HUES6 (cell line): Measurements from ENCODE around the gene FYB2.

Experiments used
- H3K27ac ChIP-seq: 2 replicates; pipeline ENCODE4 v1.7.0; 2013; ENCODE audit warnings: low read depth, mild to moderate bottlenecking, low read length, inconsistent platforms
- H3K27me3 ChIP-seq: 2 replicates; pipeline ENCODE4 v1.6.1; 2013; ENCODE audit warnings: low read length; ENCODE audit not compliant: control insufficient read depth, insufficient read depth
- H3K36me3 ChIP-seq: 2 replicates; pipeline ENCODE4 v1.6.1; 2013; ENCODE audit warnings: low read length; ENCODE audit not compliant: control insufficient read depth, insufficient read depth
- H3K4me1 ChIP-seq: 2 replicates; pipeline ENCODE4 v1.6.1; 2013; ENCODE audit warnings: low read length; ENCODE audit not compliant: control insufficient read depth, insufficient read depth
- H3K4me3 ChIP-seq: 2 replicates; pipeline ENCODE4 v1.5.1; 2013; ENCODE audit warnings: low read depth, low read length
- H3K9ac ChIP-seq: one replicate; pipeline ENCODE4 v1.6.1; 2013; ENCODE audit warnings: mild to moderate bottlenecking, low read length
- H3K9me3 ChIP-seq: 2 replicates; pipeline ENCODE4 v1.6.1; 2013; ENCODE audit warnings: low read depth, low read length; ENCODE audit not compliant: control insufficient read depth, insufficient read depth

The FYB2 gene

GRCh38 chr1:56834137-56834900 lies 15.1 kb upstream of the FYB2 start:
- Histone ChIP-seq H3K4me1 (peaks cover 4% of the 10 kb centered on the region), H3K4me3 (no peak overlapping the region), H3K36me3 (no peaks in the 10 kb centered on the region), H3K27me3 (no peaks in the 10 kb centered on the region), H3K9me3 (peaks cover 2% of the 10 kb centered on the region; the same call in 1 of the 2 replicates), H3K27ac (no peak overlapping the region), H3K9ac (no peak overlapping the region)

DNA sequence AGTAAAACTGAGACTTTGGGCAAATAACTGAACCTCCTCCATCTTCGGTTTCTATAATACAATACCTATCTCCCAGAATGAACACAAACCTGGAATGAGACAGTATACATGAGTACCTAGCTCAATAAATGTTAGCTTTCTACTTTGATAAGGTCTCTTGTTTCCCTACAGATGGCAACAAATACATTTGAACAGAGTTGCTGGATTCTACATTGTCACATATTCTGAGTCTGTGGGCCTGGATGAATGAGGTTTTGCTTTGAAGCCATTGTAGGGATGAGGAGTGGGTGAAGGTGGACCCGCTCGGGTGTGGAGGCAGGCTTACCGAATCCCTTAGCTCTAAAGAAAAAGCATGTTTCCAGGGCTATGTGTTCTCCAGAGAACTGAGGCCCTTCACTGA lies 13.9 kb upstream of the FYB2 start:
- Histone ChIP-seq H3K9ac (no peak overlapping the region), H3K27me3 (no peaks in the 10 kb centered on the region), H3K9me3 (no peaks in the 10 kb centered on the region), H3K4me1 (peaks cover 4% of the 10 kb centered on the region), H3K27ac (no peak overlapping the region), H3K4me3 (no peak overlapping the region), H3K36me3 (no peaks in the 10 kb centered on the region)

DNA sequence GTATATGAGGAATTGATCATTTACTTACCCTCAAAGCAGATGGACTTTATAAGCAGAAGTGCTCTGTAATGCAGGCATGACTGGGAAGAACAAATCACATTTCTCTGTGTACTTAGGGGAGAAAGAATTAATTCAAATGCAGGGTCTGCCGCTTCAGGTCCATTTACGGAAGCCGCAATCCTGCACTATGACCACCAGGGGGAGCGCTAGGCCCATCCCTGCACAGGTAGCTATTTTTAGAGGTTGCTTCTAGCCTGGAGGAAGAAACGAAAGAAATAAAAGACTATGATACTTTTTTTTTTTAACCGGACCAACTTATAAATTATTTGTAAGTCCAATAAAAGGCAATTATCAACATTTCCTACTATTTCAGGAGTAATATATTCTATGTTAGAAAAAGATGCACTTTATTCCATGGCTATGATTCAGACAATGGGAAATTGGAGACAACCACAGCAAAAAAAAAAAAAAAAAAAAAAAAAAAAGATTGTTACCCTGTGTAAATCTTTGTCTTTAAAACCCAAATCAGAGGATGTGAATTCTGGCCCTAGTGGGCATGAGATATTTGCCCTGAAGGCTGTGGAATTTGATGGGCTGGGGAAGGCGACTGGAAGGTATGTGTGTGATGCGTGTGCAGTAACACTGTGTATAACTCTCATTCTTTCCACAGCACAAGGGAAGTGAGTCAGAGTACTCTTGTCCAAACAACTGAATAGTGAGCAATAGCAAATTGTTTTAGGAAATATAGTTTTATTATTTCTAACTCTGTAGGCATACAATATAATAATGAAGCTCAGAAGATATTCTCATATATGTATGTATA lies 12.9 kb upstream of the FYB2 start:
- H3K9ac ChIP-seq: no peak overlapping the region
- no peak overlapping the region for H3K4me3 ChIP-seq
- no peak overlapping the region for H3K27ac ChIP-seq
- no peaks in the 10 kb centered on the region for H3K9me3 ChIP-seq
- H3K4me1 ChIP-seq: no peaks in the 10 kb centered on the region
- no peaks in the 10 kb centered on the region for H3K36me3 ChIP-seq
- H3K27me3 ChIP-seq: no peaks in the 10 kb centered on the region

GRCh38 chr1:56830052-56830451 lies 10.8 kb upstream of the FYB2 start:
- Histone ChIP-seq H3K27me3 (no peaks in the 10 kb centered on the region), H3K9me3 (no peaks in the 10 kb centered on the region), H3K27ac (no peak overlapping the region), H3K36me3 (no peaks in the 10 kb centered on the region), H3K9ac (no peak overlapping the region), H3K4me3 (no peak overlapping the region), H3K4me1 (no peaks in the 10 kb centered on the region)

- no peak overlapping the region for H3K9ac ChIP-seq
- H3K4me1 ChIP-seq: no peaks in the 10 kb centered on the region
These were observed 8.5 kb upstream of the FYB2 start for GRCh38 chr1:56827711-56828110.

GRCh38 chr1:56825436-56825835 lies 6.2 kb upstream of the FYB2 start:
- Histone ChIP-seq H3K4me3 (no peak overlapping the region), H3K9me3 (no peaks in the 10 kb centered on the region), H3K27me3 (peaks cover 3% of the 10 kb centered on the region; the same call in 1 of the 2 replicates), H3K27ac (no peak overlapping the region), H3K4me1 (peaks cover 10% of the 10 kb centered on the region), H3K9ac (no peak overlapping the region), H3K36me3 (no peaks in the 10 kb centered on the region)

More at GRCh38 chr1:56827711-56828110, 8.5 kb upstream of the FYB2 start:
- H3K36me3 ChIP-seq: no peaks in the 10 kb centered on the region
- no peak overlapping the region for H3K27ac ChIP-seq
- H3K27me3 ChIP-seq: 0 out of 2 replicates have a peak, but pooled peaks cover 3% of the 10 kb centered on the region
- no peak overlapping the region for H3K4me3 ChIP-seq
- no peaks in the 10 kb centered on the region for H3K9me3 ChIP-seq

- Histone ChIP-seq H3K9me3 (no peaks in the 10 kb centered on the region), H3K4me3 (no peak overlapping the region), H3K9ac (no peak overlapping the region), H3K27me3 (peaks cover 3% of the 10 kb centered on the region; the same call in 1 of the 2 replicates), H3K4me1 (peaks cover 15% of the 10 kb centered on the region), H3K36me3 (no peaks in the 10 kb centered on the region), H3K27ac (no peak overlapping the region)
These were observed 5.7 kb upstream of the FYB2 start for GRCh38 chr1:56824938-56825337.

- peaks cover 21% of the 10 kb centered on the region for H3K4me1 ChIP-seq
- no peaks in the 10 kb centered on the region for H3K9me3 ChIP-seq
- no peaks in the 10 kb centered on the region for H3K36me3 ChIP-seq
- no peak overlapping the region for H3K27ac ChIP-seq
- H3K4me3 ChIP-seq: no peak overlapping the region
- H3K27me3 ChIP-seq: peaks cover 3% of the 10 kb centered on the region; the same call in 1 of the 2 replicates
- H3K9ac ChIP-seq: no peak overlapping the region
These were observed 5.1 kb upstream of the FYB2 start for GRCh38 chr1:56824271-56824670.

DNA sequence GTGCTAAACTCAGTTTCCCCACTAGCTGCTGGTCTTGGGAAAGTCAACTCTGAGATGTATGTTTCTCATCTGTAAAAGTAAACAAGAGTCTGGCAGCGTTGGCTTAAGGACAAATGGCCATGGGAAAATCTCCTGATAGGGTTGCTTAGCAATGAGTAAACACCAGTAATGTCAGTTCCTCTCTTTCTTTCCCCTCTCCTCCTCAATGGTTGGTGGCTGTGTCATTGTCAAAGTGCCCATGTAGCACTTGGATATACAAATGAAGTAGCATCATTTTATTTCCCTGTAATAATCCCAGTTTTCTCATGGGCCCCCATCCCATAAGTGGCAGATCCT lies 2.2 kb upstream of the FYB2 start:
- H3K9me3 ChIP-seq: no peaks in the 10 kb centered on the region
- H3K9ac ChIP-seq: no peak overlapping the region
- H3K27ac ChIP-seq: no peak overlapping the region
- peaks cover 3% of the 10 kb centered on the region; the same call in 1 of the 2 replicates for H3K27me3 ChIP-seq
- H3K4me1 ChIP-seq: peaks cover 33% of the 10 kb centered on the region
- H3K4me3 ChIP-seq: peak overlapping the region; percentile 19; the same call in 1 of the 2 replicates
- no peaks in the 10 kb centered on the region for H3K36me3 ChIP-seq

- Histone ChIP-seq H3K4me1 (peaks cover 33% of the 10 kb centered on the region), H3K4me3 (peak overlapping the region; percentile 19; the same call in 1 of the 2 replicates), H3K36me3 (no peaks in the 10 kb centered on the region), H3K9me3 (no peaks in the 10 kb centered on the region), H3K9ac (no peak overlapping the region), H3K27me3 (peaks cover 3% of the 10 kb centered on the region; the same call in 1 of the 2 replicates), H3K27ac (no peak overlapping the region)
These were observed 1.7 kb upstream of the FYB2 start for GRCh38 chr1:56820755-56821461.
